ENCODE measurements around the gene TTC3.

The TTC3 gene

GRCh38 chr21:37231249-37231645, 158.2 kb downstream of the TTC3 start:
- no peak for FAIRE-seq
- TF ChIP-seq POLR2A (IDR thresholded peaks at IDR 0.05; ENCODE audit: low read depth, low read length) (no peak), POLR2AphosphoS5 (IDR thresholded peaks at IDR 0.05; ENCODE audit: low read depth, low read length) (no peak), TAF1 (IDR thresholded peaks at IDR 0.05; ENCODE audit: borderline replicate concordance, low read depth, low read length) (no peak)
- no peak for DNase-seq (ENCODE audit: insufficient read length)

GRCh38 chr21:37231671-37232070, 158.6 kb downstream of the TTC3 start:
- TF ChIP-seq POLR2A (IDR thresholded peaks at IDR 0.05; ENCODE audit: low read depth, low read length) = no peak
- no peak for TF ChIP-seq POLR2AphosphoS5 (IDR thresholded peaks at IDR 0.05; ENCODE audit: low read depth, low read length)
- TF ChIP-seq TAF1 (IDR thresholded peaks at IDR 0.05; ENCODE audit: borderline replicate concordance, low read depth, low read length) = no peak
- no peak for FAIRE-seq
- DNase-seq (ENCODE audit: insufficient read length) = no peak

GRCh38 chr21:37232274-37233018, 159.4 kb downstream of the TTC3 start:
- no peak for TF ChIP-seq POLR2A (IDR thresholded peaks at IDR 0.05; ENCODE audit: low read depth, low read length)
- TF ChIP-seq POLR2AphosphoS5 (IDR thresholded peaks at IDR 0.05; ENCODE audit: low read depth, low read length) = no peak
- TF ChIP-seq TAF1 (IDR thresholded peaks at IDR 0.05; ENCODE audit: borderline replicate concordance, low read depth, low read length) = no peak
- DNase-seq (ENCODE audit: insufficient read length) (peak; percentile 47), FAIRE-seq (peak; percentile 86)

GRCh38 chr21:37233551-37234146, 160.6 kb downstream of the TTC3 start:
- TF ChIP-seq POLR2A (IDR thresholded peaks at IDR 0.05; ENCODE audit: low read depth, low read length) (no peak), TAF1 (IDR thresholded peaks at IDR 0.05; ENCODE audit: borderline replicate concordance, low read depth, low read length) (no peak), POLR2AphosphoS5 (IDR thresholded peaks at IDR 0.05; ENCODE audit: low read depth, low read length) (no peak)
- no peak for FAIRE-seq
- no peak for DNase-seq (ENCODE audit: insufficient read length)

GRCh38 chr21:37237346-37237745, 164.3 kb downstream of the TTC3 start:
- DNase-seq (ENCODE audit: insufficient read length) (no peak), FAIRE-seq (no peak)
- TF ChIP-seq POLR2AphosphoS5 (IDR thresholded peaks at IDR 0.05; ENCODE audit: low read depth, low read length) = no peak
- TF ChIP-seq TAF1 (IDR thresholded peaks at IDR 0.05; ENCODE audit: borderline replicate concordance, low read depth, low read length) = no peak

- FAIRE-seq = no peak
- TF ChIP-seq POLR2A (IDR thresholded peaks at IDR 0.05; ENCODE audit: low read depth, low read length) = no peak
- no peak for TF ChIP-seq TAF1 (IDR thresholded peaks at IDR 0.05; ENCODE audit: borderline replicate concordance, low read depth, low read length)
- no peak for TF ChIP-seq POLR2AphosphoS5 (IDR thresholded peaks at IDR 0.05; ENCODE audit: low read depth, low read length)
- no peak for DNase-seq (ENCODE audit: insufficient read length)
These were observed 164.7 kb downstream of the TTC3 start for GRCh38 chr21:37237764-37238163.

GRCh38 chr21:37240978-37241377, 167.9 kb downstream of the TTC3 start:
- no peak for DNase-seq (ENCODE audit: insufficient read length)
- no peak for FAIRE-seq
- TF ChIP-seq POLR2AphosphoS5 (IDR thresholded peaks at IDR 0.05; ENCODE audit: low read depth, low read length) (no peak), TAF1 (IDR thresholded peaks at IDR 0.05; ENCODE audit: borderline replicate concordance, low read depth, low read length) (no peak), POLR2A (IDR thresholded peaks at IDR 0.05; ENCODE audit: low read depth, low read length) (no peak)

- no peak for FAIRE-seq
These were observed 168.4 kb downstream of the TTC3 start for GRCh38 chr21:37241426-37241825.

GRCh38 chr21:37243961-37244360, 170.9 kb downstream of the TTC3 start:
- TF ChIP-seq TAF1 (IDR thresholded peaks at IDR 0.05; ENCODE audit: borderline replicate concordance, low read depth, low read length) (no peak), POLR2AphosphoS5 (IDR thresholded peaks at IDR 0.05; ENCODE audit: low read depth, low read length) (no peak), POLR2A (IDR thresholded peaks at IDR 0.05; ENCODE audit: low read depth, low read length) (no peak)
- DNase-seq (ENCODE audit: insufficient read length) (no peak), FAIRE-seq (no peak)

More at GRCh38 chr21:37241426-37241825, 168.4 kb downstream of the TTC3 start:
- no peak for TF ChIP-seq POLR2A (IDR thresholded peaks at IDR 0.05; ENCODE audit: low read depth, low read length)
- TF ChIP-seq TAF1 (IDR thresholded peaks at IDR 0.05; ENCODE audit: borderline replicate concordance, low read depth, low read length) = no peak
- TF ChIP-seq POLR2AphosphoS5 (IDR thresholded peaks at IDR 0.05; ENCODE audit: low read depth, low read length) = no peak
- no peak for DNase-seq (ENCODE audit: insufficient read length)

- no peak for DNase-seq (ENCODE audit: insufficient read length)
- TF ChIP-seq TAF1 (IDR thresholded peaks at IDR 0.05; ENCODE audit: borderline replicate concordance, low read depth, low read length) (no peak), POLR2AphosphoS5 (IDR thresholded peaks at IDR 0.05; ENCODE audit: low read depth, low read length) (no peak), POLR2A (IDR thresholded peaks at IDR 0.05; ENCODE audit: low read depth, low read length) (no peak)
- no peak for FAIRE-seq
These were observed 171.5 kb downstream of the TTC3 start for GRCh38 chr21:37244501-37245095.

- DNase-seq (ENCODE audit: insufficient read length) (no peak), FAIRE-seq (no peak)
- no peak for TF ChIP-seq POLR2A (IDR thresholded peaks at IDR 0.05; ENCODE audit: low read depth, low read length)
- no peak for TF ChIP-seq TAF1 (IDR thresholded peaks at IDR 0.05; ENCODE audit: borderline replicate concordance, low read depth, low read length)
- no peak for TF ChIP-seq POLR2AphosphoS5 (IDR thresholded peaks at IDR 0.05; ENCODE audit: low read depth, low read length)
These were observed 172.1 kb downstream of the TTC3 start for GRCh38 chr21:37245151-37245550.

GRCh38 chr21:37248298-37248697, 175.2 kb downstream of the TTC3 start:
- TF ChIP-seq TAF1 (IDR thresholded peaks at IDR 0.05; ENCODE audit: borderline replicate concordance, low read depth, low read length) (no peak), POLR2AphosphoS5 (IDR thresholded peaks at IDR 0.05; ENCODE audit: low read depth, low read length) (no peak), POLR2A (IDR thresholded peaks at IDR 0.05; ENCODE audit: low read depth, low read length) (no peak)
- no peak for DNase-seq (ENCODE audit: insufficient read length)
- no peak for FAIRE-seq
